ENCODE measurements around the gene IQSEC1. TPM values are rescaled to one million over a fixed set of nuclear protein-coding genes. Genes with fewer than 3 reads are reported as not detected.
A peak's percentile ranks its signal among the peaks of the same experiment; 100 is the strongest.

The IQSEC1 gene
- total RNA-seq, 4 donors from 2014 or later: 31.9 to 35.8 (median 34.8) TPM

DNA sequence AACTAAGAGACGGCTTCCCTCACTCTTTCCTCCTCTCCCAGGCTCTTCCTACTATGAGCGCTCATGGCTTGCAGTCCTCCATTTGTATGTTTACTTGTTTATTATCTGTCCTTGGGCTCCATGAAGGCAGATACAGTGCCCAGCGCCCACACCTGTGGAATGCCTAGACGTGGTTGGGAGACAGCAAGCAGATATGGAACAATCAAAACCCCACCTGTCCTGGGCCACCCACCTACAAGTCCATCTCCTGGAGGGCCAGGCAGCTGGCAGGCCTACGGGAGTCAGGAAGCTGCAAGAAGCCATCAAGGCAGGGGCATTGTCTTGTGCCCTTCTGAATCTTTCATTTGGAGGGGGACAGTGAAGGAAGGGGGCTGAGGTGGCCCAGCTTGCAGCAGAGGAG, 104.7 kb downstream of the IQSEC1 start:
- no peak overlapping the region for H3K4me3 ChIP-seq (ENCODE audit: low read depth, poor library complexity, severe bottlenecking)
- intact Hi-C loops (cut with DNase I; ENCODE audit: low total_unique reads): no loop called here
- DNase-seq (ENCODE audit: low spot score in 2 of 2): no peak
- WGBS, 2 donors: 88 to 90% methylated on average over 5 of the region's 5 CpGs
- TF ChIP-seq POLR2A (IDR thresholded peaks at IDR 0.05): no peak
- TF ChIP-seq, protein P1, sequence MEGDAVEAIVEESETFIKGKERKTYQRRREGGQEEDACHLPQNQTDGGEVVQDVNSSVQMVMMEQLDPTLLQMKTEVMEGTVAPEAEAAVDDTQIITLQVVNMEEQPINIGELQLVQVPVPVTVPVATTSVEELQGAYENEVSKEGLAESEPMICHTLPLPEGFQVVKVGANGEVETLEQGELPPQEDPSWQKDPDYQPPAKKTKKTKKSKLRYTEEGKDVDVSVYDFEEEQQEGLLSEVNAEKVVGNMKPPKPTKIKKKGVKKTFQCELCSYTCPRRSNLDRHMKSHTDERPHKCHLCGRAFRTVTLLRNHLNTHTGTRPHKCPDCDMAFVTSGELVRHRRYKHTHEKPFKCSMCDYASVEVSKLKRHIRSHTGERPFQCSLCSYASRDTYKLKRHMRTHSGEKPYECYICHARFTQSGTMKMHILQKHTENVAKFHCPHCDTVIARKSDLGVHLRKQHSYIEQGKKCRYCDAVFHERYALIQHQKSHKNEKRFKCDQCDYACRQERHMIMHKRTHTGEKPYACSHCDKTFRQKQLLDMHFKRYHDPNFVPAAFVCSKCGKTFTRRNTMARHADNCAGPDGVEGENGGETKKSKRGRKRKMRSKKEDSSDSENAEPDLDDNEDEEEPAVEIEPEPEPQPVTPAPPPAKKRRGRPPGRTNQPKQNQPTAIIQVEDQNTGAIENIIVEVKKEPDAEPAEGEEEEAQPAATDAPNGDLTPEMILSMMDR (IDR thresholded peaks at IDR 0.05): no peak

DNA sequence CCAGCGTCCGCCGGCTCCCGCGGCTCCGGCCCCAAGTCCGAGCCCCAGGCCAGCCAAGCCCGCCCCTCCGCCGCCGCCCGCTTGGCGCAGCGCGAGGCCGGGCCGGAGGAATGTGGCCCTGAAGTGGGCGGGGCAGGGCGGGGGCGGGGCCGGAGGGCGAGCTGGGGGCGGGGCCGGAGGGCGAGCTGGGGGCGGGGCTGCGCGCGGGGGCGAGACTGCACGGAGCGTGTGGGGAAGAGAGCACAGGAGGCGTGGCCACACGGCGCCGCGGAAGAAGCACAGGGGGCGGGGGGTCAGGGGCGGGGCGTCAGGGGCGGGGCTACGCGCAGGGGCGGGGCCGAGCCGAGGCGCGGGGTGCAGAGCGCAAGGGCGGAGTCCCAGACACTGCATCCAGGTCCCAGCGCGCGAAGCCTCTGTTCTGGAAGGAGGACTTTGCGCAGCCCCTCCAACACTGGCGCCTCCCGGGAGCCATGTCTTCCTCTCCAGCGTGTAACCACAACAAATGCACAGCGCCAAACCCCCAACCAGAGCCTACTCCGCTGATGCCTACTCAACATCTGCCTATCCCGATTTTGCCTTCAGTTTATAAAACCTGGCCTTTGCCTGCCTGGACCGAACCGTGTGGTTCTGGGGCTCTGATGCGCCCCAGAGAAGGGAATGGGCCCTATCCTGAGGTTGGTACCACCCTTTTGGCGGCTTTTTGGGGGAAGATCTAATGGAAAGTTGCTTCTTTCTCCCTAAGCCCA, 105.5 kb downstream of the IQSEC1 start:
- intact Hi-C loops (cut with DNase I; ENCODE audit: low total_unique reads): no loop called here
- peak; percentile 86 to 96 for DNase-seq (ENCODE audit: low spot score in 2 of 2)
- peak overlapping the region; percentile 65 for H3K4me3 ChIP-seq (ENCODE audit: low read depth, poor library complexity, severe bottlenecking)
- TF ChIP-seq, protein P1 (IDR thresholded peaks at IDR 0.05): no peak
- TF ChIP-seq POLR2A (IDR thresholded peaks at IDR 0.05): no peak
- 8 to 15% methylated on average over 13 to 18 of the region's 64 CpGs for WGBS, 2 donors

- TF ChIP-seq POLR2A (IDR thresholded peaks at IDR 0.05): no peak
- TF ChIP-seq, protein P1 (IDR thresholded peaks at IDR 0.05): no peak
- DNase-seq (ENCODE audit: low spot score in 2 of 2): no peak
- 7% methylated on average over 10 to 25 of the region's 56 CpGs for WGBS, 2 donors
- intact Hi-C loops (cut with DNase I; ENCODE audit: low total_unique reads): no loop called here
- peak overlapping the region; percentile 65 for H3K4me3 ChIP-seq (ENCODE audit: low read depth, poor library complexity, severe bottlenecking)
Measured at GRCh38 chr3:12966847-12967605, 106.2 kb downstream of the IQSEC1 start.

DNA sequence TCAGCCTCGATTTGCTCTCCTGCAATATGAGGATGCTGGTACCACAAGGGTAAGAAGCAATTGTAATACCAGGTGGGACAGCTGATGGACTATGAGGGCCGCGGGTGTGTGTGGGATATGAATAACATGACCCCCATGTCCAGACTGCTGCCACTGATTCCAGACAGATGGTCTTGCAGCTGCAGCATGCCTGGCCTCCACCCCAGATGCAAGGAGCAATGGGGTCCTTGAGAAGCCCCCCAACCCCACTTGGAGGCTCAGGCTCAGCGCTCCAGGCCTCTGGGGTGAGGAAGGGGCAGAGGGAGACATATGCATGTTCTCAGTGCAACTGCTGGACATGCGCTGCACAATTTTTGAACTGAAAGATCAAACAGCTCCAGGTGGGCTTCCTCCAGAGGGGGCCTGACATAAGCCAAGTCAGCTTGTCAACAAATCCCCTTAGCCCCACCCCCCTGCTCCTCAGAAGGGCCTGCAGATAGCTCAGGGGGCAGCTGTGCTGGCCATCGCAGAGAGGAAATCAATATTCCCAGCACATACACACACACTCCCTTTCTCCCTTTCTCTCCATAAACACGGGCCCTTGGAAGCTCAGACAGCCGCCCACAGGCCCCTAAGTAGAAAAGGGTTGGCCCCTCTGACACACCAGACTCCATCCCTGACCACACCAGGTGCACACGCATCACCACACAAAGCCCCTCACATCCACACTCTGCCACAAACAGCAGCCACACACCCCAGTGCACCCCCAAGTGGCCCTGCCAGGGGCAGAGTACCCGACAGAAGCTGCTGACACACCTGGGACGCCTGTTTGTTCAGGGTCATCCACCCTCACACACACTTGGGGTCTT, 107.0 kb downstream of the IQSEC1 start:
- WGBS, 2 donors: 64 to 66% methylated on average over 11 of the region's 11 CpGs
- no peak for DNase-seq (ENCODE audit: low spot score in 2 of 2)
- no peak overlapping the region for H3K4me3 ChIP-seq (ENCODE audit: low read depth, poor library complexity, severe bottlenecking)
- intact Hi-C loops (cut with DNase I; ENCODE audit: low total_unique reads): no loop called here
- TF ChIP-seq, protein P1 (IDR thresholded peaks at IDR 0.05): no peak
- TF ChIP-seq POLR2A (IDR thresholded peaks at IDR 0.05): no peak

- no peak overlapping the region for H3K4me3 ChIP-seq (ENCODE audit: low read depth, poor library complexity, severe bottlenecking)
- intact Hi-C loops (cut with DNase I; ENCODE audit: low total_unique reads): no loop called here
- WGBS, 2 donors: 65 to 74% methylated on average over 9 to 11 of the region's 11 CpGs
- DNase-seq (ENCODE audit: low spot score in 2 of 2): no peak
- TF ChIP-seq POLR2A (IDR thresholded peaks at IDR 0.05): no peak
- TF ChIP-seq, protein P1 (IDR thresholded peaks at IDR 0.05): no peak
Measured at GRCh38 chr3:12964711-12965612, 108.3 kb downstream of the IQSEC1 start.

All from lower leg skin (tissue), 4 donors.